NCI-H2107 treated with DMSO at 0.1 percent for 48 hours (cell line): ENCODE results near the gene CRTAC1.
"Not testable (repeated sequence)": the region's sequence is repeated elsewhere in the genome, so short reads cannot be mapped to it uniquely, and the experiment has no call there.

Experiments used
- DNase-seq: peaks from one replicate; lab custom pipeline; 2025; ENCODE audit not compliant: unreplicated experiment; lab: John Stamatoyannopoulos, UW

Gene CRTAC1

DNA sequence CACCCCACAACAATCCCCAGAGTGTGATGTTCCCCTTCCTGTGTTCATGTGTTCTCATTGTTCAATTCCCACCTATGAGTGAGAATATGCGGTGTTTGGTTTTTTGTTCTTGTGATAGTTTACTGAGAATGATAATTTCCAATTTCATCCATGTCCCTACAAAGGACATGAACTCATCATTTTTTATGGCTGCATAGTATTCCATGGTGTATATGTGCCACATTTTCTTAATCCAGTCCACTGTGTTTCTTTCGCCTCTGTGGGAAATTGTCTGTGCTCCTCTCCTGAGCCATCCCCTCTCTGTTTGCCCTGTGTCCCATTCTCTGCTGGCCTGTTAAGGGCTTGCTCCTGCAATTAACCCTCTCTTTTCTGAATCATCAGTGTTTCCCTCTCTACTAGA, 186.4 kb downstream of the CRTAC1 start:
- DNase-seq: not testable (repeated sequence)

GRCh38 chr10:97843281-97843671, 187.1 kb downstream of the CRTAC1 start:
- DNase-seq: no peak

- DNase-seq: no peak
These were observed 187.7 kb downstream of the CRTAC1 start for GRCh38 chr10:97842656-97843280.

DNA sequence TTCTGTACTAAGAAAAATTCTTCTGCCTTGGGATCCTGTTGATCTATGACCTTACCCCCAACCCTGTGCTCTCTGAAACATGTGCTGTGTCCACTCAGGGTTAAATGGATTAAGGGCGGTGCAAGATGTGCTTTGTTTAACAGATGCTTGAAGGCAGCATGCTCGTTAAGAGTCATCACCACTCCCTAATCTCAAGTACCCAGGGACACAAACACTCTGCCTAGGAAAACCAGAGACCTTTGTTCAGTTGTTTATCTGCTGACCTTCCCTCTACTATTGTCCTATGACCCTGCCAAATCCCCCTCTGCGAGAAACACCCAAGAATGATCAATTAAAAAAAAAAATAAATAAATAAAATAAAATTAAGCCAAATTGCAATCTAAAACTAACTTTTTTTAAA, 188.3 kb downstream of the CRTAC1 start:
- not testable (repeated sequence) for DNase-seq

- not testable (repeated sequence) for DNase-seq
These were observed 189.3 kb downstream of the CRTAC1 start for GRCh38 chr10:97841166-97841565.

DNA sequence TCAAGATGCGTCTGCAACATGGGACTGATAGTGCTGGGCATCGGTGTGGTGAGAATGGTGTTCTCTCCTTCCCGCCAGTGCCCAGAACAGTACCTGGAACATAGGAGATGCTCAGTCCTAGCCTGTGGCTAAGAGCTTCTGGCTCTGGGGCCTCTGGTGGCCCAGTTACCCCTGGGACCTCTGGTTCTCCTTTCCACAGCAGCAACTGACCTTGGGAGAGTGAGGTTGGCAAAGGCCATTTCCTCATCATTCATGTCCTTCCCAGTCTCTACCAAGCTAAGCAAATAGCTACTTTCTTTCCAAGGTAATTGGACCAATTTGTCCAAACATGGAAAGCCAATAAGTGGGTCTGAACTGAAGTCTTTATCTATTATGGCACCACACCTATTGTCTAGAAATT, 192.3 kb downstream of the CRTAC1 start:
- no peak for DNase-seq

- no peak for DNase-seq
These were observed 194.0 kb downstream of the CRTAC1 start for GRCh38 chr10:97836446-97836845.

- no peak for DNase-seq
These were observed 199.2 kb downstream of the CRTAC1 start for GRCh38 chr10:97831259-97831658.

- DNase-seq: peak; percentile 72
These were observed 200.4 kb downstream of the CRTAC1 start for GRCh38 chr10:97830064-97830463.

DNA sequence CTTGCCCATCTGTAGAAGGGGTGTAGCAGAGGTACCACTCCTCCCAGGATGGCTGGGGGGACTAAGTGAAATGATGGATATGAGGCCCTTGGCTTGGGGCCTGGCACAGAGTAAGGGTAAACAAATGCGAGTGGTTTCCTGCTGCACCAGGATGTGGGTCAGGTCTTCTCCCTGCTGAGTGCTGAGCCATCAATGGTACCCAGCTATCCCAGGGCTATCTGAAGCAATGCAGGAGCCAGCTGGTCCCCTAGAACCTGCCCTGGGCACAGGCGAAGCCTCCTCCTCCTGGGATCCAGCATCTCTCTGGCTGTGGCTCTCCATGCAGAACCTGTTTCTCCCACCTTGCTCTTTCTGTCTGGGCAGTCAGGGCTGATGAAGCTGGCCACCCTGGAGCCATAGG, 201.7 kb downstream of the CRTAC1 start:
- DNase-seq: no peak

DNA sequence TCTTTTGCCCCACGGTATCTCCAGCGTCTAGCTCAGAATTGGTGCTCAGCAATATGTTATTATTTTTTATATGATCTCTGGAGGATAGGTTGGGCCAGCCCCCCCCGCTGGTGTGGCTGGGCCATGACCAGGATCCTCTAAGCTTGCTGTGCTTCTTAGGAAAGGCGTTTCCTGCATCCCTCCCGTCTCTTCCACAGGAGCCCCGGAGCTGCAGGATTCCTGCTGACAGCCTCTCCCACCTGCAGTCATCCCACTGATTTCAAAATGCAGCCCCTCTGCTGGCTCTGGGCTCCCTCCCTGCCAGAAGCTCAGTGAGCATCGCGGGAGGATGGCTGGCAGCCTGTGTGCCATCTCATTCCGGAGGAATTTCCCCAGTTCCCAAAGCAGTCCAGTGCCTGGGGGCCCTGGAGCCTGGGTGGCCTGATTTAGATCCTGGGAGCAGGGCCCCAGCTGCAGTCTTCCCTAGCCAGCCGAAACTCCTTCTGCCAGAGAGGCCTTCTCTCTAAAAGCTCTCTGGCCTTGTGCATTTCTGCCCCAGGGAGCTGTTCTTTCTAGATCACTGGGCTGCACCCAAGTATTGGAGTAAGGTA, 202.6 kb downstream of the CRTAC1 start:
- DNase-seq: no peak

DNA sequence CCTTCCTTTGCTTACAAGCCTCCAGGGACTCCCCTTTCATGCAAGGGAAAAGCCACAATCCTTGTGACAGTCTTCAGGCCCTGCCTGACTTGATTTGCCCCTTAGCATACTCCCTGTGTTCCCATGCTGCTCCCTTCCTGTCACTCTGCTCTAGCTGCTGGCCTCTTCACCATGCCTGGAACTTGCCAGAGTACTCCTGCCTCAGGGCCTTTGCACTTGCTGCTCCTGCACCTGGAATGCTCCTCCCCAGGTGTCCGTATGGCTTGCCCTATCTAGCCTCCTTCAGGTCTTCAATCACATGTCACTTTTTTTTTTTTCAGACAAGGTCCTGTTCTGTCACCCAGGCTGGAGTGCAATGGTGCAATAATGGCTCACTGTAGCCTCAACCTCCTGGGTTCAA, 203.5 kb downstream of the CRTAC1 start:
- no peak for DNase-seq

DNA sequence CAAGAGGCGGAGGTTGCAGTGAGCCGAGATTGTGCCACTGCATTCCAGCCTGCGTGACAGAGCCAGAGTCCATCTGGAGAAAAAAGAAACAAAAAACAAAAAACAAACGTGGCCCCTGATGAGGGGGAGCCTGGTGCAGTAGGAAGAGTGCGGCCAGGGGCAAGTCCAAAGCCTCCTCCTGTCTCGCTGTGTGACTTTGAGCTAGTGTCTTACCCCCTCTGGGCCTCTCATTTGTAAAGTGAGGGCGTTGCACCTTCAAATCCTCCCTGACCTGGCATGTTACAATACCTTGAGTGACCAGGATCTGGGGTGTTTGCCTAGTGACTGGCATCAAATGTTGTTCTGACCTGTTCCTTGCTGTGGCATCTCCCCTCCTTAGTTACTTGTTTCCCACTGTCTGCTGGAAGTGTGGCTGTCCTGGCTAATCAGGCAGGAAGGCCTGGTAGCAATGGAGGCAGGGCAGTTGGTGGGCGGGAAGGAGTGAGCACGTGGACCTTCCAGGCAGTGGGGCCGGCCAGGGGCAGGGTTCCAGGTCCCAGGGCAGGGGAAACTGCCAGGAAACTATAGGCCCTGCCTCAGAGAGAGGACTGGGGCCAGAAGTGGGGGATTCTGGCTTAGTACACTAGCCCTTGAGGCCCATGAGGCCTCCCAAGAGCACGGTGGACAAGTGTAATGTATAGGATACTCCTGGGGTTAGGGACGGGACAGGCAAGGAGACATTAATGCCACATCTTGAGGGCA, 205.2 kb downstream of the CRTAC1 start:
- no peak for DNase-seq

GRCh38 chr10:97823734-97824133, 206.7 kb downstream of the CRTAC1 start:
- no peak for DNase-seq

- DNase-seq: no peak
These were observed 208.1 kb downstream of the CRTAC1 start for GRCh38 chr10:97822261-97822687.

DNA sequence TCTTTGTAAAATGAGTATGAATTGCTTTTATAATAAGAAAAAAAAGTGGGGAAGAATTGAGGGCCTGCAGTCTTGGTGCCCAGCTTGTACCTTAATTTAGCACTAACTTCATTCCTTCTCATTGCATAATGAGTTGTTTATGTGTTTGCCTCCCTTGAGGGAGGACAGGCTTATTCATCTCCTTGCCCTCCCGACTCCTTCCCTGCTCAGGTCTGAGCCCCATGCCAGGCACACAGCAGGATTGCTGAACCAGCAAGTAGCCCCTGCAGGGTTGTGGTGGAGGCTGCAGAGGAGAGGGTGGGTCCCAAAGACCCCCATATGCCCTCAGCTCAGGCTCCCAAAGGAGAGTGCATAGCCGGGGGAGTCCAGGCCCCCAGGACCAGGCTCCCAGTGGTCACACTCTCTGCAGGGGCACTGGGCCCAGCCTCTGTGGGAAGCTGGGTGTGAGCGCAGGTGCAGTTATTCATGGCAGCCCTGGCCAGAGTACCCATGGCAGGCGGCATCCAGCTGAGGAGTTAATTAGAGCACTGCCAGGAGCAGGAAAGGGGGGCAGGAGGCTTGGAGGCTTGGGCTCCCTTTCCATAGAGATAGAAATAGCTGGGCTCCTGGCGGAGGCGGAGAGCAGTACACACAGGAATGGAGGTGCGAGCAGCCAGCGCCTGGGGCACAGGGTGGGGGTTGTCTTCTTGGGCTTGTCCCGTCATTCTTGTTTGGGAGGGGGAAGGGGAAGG, 208.9 kb downstream of the CRTAC1 start:
- DNase-seq: peak; percentile 41

GRCh38 chr10:97820096-97820704, 210.2 kb downstream of the CRTAC1 start:
- no peak for DNase-seq

DNA sequence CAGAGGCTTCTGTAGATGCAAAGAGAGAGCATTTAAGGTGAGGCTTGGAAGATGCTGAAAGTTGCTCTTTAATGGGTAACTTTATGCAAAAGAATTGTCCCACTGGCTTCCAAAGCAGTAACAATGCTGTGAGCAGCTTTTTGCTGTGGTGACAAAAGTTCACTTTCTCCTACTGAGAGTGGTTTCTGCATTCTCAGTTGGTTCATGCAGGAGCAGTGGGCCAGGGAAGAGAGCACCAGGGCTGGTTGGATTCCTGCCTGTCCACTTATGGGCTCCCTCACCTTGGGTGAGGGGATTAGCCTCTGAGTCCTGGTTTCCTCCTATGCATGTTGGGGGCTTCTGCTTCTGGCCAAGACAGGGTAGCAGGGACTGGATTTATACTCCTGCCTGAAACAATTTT, 211.8 kb downstream of the CRTAC1 start:
- DNase-seq: no peak

- no peak for DNase-seq
These were observed 213.8 kb downstream of the CRTAC1 start for GRCh38 chr10:97816609-97817008.
